Transverse colon (tissue), 4 donors: ENCODE measurements around the gene LRRC7.

Experiments used
- EP300 ChIP-seq: sonication (generic); formaldehyde crosslinking; IDR thresholded peaks from one replicate; pipeline ENCODE4 v1.6.1; 2017; ENCODE audit warnings: antibody characterized with exemption, low read depth
- POLR2A ChIP-seq: fragments of 450-650 bp; IDR thresholded peaks from one replicate; pipeline ENCODE4 v1.6.1; 2016; ENCODE audit warnings: antibody characterized with exemption, mild to moderate bottlenecking, moderate library complexity
- POLR2AphosphoS5 ChIP-seq, 3 donors: sonication (generic); formaldehyde crosslinking; IDR thresholded peaks; one replicate each; pipeline ENCODE4 v1.6.1; 2016; ENCODE audit warnings: antibody characterized with exemption in 3 of 3
- TF ChIP-seq, protein P1 (sequence below), 5 experiments: fragments of 200-600 bp in 3 of 5; fragments of 450-650 bp in 2 of 5; sonication (generic) in 3 of 5; IDR thresholded peaks; 1 replicate in 2 of 5; 2 replicates in 3 of 5; pipeline ENCODE4 v1.5.1; 2016 to 2017; ENCODE audit warnings: antibody characterized with exemption in 5 of 5, inconsistent platforms in 3 of 5, mild to moderate bottlenecking in 2 of 5, moderate library complexity in 1 of 5

DNA sequence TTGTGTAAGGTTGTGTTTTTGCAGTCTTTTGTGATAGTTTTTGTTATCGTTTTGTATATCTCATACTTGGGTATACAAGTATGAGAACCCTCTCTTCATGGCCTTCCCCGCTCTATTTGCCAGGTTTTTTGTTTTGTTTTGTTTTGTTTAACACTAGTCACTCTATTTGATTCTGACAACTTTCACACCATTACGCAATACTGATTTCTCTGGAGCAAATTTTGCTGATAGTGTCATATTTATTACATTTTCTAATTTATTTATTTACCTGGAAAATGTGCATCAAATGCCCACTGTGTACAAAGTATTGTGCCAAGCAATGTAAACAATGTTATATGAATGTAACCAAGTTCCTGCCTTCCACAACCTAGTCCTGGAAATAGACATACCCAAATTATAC, 547.6 kb downstream of the LRRC7 start:
- TF ChIP-seq EP300 = no peak
- TF ChIP-seq, protein P1, sequence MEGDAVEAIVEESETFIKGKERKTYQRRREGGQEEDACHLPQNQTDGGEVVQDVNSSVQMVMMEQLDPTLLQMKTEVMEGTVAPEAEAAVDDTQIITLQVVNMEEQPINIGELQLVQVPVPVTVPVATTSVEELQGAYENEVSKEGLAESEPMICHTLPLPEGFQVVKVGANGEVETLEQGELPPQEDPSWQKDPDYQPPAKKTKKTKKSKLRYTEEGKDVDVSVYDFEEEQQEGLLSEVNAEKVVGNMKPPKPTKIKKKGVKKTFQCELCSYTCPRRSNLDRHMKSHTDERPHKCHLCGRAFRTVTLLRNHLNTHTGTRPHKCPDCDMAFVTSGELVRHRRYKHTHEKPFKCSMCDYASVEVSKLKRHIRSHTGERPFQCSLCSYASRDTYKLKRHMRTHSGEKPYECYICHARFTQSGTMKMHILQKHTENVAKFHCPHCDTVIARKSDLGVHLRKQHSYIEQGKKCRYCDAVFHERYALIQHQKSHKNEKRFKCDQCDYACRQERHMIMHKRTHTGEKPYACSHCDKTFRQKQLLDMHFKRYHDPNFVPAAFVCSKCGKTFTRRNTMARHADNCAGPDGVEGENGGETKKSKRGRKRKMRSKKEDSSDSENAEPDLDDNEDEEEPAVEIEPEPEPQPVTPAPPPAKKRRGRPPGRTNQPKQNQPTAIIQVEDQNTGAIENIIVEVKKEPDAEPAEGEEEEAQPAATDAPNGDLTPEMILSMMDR (IDR thresholded peaks at IDR 0.05) = no peak
- no peak for TF ChIP-seq POLR2AphosphoS5 (IDR thresholded peaks at IDR 0.05)
- TF ChIP-seq POLR2A = no peak
